ENCODE results near the gene ATF7IP2.

GRCh38 chr16:10521681-10522274 lies 135.9 kb downstream of the ATF7IP2 start:
- peak; percentile 91 for TF ChIP-seq CTCF (conservative IDR thresholded peaks at IDR 0.05; ENCODE audit: low read length)
- TF ChIP-seq EZH2phosphoT487 (IDR thresholded peaks at IDR 0.05; ENCODE audit: borderline replicate concordance, low read depth, low read length), result no peak
